Stimulated activated CD8-positive, alpha-beta memory T cell treated with anti-CD3 and anti-CD28 coated beads, Interleukin-4, amount 100 ng/mL, for 24 hours (primary cell): ENCODE measurements around the gene TMEM106C.
"Not testable (repeated sequence)": the region's sequence is repeated elsewhere in the genome, so short reads cannot be mapped to it uniquely, and the experiment has no call there.

Experiments used
- DNase-seq: peaks from one replicate; pipeline ENCODE4 v3.0.0-alpha.2; 2020; ENCODE audit warnings: low read depth

The TMEM106C gene

DNA sequence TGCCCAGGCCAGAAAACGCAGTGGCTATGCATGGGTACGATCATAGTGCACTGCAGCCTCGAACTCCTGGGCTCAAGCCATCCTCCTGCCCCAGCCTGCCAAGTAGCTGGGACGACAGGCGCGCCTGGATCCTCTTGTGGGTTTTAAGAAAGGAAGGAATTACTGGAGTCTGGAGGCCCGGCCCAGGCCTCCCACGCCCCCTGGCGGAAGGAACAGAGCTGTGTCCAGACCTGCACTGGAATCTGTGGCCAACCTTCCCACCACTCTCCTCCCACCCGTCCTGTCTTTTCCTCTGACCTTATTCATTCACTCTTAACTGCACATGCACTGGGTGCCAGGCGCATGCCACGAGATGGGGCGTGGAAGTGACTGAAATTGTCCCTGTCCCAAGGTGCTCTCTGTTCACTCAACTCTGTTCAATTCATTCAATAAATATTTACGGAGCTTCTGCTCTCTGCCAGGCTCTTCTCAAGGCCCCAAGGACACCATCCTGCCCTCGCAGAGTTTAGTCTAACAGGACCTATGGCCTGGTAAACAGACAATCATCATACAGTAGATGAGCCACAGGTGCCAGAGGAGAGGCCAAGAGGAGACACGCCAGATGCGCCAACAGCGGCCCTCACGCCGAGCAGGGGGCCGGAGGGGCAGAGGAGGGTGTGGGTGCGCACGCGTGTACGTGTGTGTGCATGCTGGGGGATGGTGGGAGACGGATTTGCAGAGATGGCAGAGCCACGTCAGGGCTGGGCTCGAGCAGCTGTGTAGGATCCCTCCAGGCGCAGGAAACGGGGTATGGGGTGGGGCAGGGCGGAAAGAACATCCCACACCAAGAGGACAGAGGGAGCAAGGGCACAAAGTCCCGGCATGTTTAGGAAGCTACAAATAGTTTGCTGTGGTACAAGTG lies 13.7 kb upstream of the TMEM106C start:
- no peak for DNase-seq

DNA sequence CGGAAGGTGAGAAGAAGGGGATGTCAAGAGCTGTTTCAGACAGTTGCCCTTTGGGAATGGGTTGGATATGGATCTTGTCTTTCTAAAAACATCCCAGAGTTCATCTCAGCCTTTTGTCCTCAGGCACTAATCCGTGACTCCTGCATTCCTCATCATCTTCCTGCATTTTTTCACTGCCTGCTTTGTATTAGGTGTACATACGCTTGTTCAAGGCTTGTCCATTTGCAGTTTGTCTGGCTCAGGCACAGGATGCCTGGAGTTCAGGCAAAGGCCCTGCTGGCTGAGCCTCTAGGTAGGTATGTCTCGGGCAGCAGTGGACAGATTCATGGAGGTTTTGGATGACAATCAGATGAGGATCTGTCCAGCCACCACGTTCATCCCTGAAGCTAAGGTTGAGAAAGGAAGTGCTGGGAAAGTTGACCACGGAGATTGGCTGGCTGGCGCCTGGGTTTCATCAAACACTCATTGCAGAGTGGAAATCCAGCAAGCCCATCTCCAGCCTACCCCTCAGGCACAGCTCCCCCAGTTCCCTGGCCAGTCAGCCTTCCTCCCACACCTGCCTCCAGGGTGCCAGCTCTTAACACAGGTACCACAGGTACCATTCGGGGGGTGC lies 12.4 kb upstream of the TMEM106C start:
- no peak for DNase-seq

- DNase-seq: no peak
These were observed 9.3 kb upstream of the TMEM106C start for GRCh38 chr12:47954058-47954457.

- no peak for DNase-seq
These were observed 8.8 kb upstream of the TMEM106C start for GRCh38 chr12:47954467-47955045.

DNA sequence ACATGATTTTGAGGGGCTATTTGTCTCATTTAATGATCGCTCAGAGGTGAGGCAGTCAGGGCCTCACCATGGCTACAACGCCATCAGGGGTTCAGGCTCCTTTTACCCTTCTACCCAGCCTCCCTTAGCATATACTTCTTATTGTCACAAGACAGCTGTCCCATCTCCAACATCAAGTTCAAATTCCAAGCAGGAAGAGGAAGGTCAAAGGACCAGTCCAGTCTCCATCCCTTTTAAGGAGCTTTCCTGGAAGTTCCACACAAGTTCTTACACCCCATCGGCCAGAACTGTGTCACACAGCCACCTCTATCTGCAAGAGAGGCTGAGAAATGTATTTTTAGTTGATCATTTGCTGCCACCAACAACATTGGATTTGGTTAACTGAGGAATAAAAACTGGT lies 8.3 kb upstream of the TMEM106C start:
- DNase-seq: no peak

GRCh38 chr12:47957671-47958070 lies 5.7 kb upstream of the TMEM106C start:
- not testable (repeated sequence) for DNase-seq

- no peak for DNase-seq
These were observed 1.2 kb upstream of the TMEM106C start for GRCh38 chr12:47962198-47962597.

GRCh38 chr12:47964106-47964728 lies 821 bp downstream of the TMEM106C start:
- DNase-seq: no peak

DNA sequence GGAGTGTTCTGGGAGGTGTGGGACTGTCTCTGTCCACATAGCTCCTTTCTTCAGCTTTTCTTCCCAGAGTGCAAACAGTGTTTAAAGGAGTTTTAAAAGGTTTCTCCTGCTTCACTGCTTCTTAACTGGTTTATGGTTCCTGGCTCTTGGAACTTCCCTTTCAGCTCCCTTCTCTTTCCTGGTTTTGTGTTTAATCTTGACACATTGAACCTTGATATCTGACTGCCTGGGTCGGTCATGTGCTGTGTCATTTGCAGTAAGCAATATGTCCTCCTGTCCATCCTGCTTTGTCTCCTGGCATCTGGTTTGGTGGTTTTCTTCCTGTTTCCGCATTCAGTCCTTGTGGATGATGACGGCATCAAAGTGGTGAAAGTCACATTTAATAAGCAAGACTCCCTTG lies 2.2 kb downstream of the TMEM106C start:
- no peak for DNase-seq

- no peak for DNase-seq
These were observed 4.3 kb downstream of the TMEM106C start for GRCh38 chr12:47967461-47968321.

DNA sequence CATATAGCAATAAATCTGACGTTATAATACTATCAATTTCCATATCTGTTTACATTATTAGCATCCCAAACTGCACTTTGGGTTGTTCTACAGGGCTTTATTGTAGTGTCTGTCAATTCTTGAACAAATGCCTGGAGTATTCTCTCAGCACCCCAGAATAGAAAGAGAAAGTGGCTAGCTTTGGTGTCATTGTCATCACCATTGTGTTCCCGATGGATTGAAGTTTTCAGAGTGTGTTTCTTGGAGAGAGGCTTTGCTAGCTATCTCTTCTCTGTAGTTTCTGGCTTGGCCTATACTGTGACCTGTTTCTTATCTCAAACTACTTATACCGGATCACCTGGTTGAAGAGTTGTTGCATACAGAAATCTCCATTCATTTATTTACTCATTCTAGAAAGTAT lies 6.4 kb downstream of the TMEM106C start:
- no peak for DNase-seq

- DNase-seq: no peak
These were observed 7.4 kb downstream of the TMEM106C start for GRCh38 chr12:47970843-47971242.

- DNase-seq: no peak
These were observed 9.5 kb downstream of the TMEM106C start for GRCh38 chr12:47972895-47973294.

- DNase-seq: no peak
These were observed 10.5 kb downstream of the TMEM106C start for GRCh38 chr12:47973870-47974269.

DNA sequence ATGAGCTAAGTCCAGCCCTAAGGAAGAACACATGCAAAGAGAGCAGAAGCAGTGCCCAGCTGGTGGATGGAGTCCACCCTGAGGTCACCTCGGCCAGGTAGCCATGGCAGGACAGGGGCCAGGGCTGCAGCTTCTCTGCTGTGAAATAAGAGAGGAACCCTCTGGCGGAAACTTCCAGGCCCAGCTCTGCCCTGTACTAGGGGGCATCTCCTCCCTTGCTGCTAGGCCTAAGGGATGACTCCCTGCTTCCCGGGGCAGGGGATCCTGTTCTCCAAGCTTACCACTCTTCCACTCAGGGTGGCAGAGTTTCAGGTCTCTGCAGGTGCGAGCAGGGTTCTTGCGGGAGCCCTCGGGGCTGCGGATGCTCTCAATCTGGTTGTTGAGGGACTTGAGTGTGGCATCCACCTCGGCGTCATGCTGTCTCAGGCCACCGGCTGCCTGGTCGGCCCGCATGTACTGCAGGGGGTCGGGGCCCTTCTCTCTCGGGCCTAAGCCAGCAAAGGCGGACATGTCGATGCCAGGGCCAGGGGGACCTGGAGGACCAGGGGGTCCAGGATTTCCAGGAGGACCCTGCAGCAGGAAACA lies 11.7 kb downstream of the TMEM106C start:
- DNase-seq: no peak

DNA sequence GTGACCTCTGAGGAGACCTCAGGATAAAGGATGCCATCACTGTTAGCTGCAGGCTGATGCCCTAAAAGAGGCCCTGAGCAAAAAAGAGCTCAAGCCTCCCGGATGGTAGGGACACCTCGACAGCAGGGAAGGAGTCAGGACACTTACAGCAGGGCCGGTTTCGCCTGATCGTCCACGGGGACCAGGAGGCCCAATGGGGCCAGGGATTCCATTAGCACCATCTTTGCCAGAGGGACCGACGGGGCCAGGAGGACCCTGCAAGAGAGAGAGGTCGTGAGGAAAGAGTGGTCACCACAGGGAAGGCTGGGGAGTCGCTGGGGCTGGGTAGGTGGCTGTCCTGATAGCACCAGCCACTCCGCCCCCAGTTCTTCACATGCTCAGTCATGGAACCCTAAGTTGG lies 12.4 kb downstream of the TMEM106C start:
- DNase-seq: no peak

GRCh38 chr12:47977046-47977771 lies 13.8 kb downstream of the TMEM106C start:
- no peak for DNase-seq

- no peak for DNase-seq
These were observed 14.6 kb downstream of the TMEM106C start for GRCh38 chr12:47977772-47978597.

GRCh38 chr12:47978598-47978873 lies 15.1 kb downstream of the TMEM106C start:
- DNase-seq: no peak

GRCh38 chr12:47979166-47979565 lies 15.8 kb downstream of the TMEM106C start:
- no peak for DNase-seq
